ENCODE results near the gene EPG5.

EPG5 gene

DNA sequence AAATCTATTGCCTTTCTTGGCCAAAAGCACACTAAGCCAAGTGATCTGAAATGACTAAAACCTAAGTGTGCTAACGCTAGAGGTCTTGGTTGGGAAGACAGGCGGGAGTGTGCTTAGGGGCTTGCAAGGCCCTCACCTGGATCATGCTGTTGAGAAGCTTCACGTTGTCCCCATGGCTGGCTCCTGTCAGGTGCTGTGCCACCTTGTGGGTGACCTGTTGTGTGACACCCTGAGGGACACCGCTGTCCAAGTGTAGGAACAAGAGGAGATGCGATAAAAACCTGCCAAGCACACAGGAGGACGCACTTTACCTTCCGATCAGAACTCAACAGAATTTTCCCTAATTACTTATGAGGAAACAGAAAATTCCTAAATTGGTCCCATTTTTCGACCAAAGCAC lies 50.8 kb downstream of the EPG5 start:
- H4K20me1 ChIP-seq (ENCODE audit: insufficient read depth, low read length): no peaks in the 10 kb centered on the region
- H3K79me2 ChIP-seq (ENCODE audit: insufficient read depth, low read length): no peaks in the 10 kb centered on the region
- peak; percentile 62; the same call in 1 of the 3 replicates for ATAC-seq (ENCODE audit: insufficient read depth, low read depth)
- H3K9me3 ChIP-seq (ENCODE audit: insufficient read depth, low read length, severe bottlenecking): no peaks in the 10 kb centered on the region
- peaks cover 73% of the 10 kb centered on the region for H3K36me3 ChIP-seq (ENCODE audit: insufficient read depth, low read length)
- no peak overlapping the region for H3K4me3 ChIP-seq (ENCODE audit: low read depth in 1 of 2, low read length in 2 of 2)
- H3K4me2 ChIP-seq (ENCODE audit: insufficient read depth, low read length): no peak overlapping the region
- DNase-seq: no peak
- no peak overlapping the region for H2AFZ ChIP-seq (ENCODE audit: low read depth, low read length)
- H3K4me1 ChIP-seq (ENCODE audit: insufficient read depth, low read length): no peaks in the 10 kb centered on the region
- H3K9ac ChIP-seq (ENCODE audit: low read depth, low read length): no peak overlapping the region
- TF ChIP-seq, protein P1, sequence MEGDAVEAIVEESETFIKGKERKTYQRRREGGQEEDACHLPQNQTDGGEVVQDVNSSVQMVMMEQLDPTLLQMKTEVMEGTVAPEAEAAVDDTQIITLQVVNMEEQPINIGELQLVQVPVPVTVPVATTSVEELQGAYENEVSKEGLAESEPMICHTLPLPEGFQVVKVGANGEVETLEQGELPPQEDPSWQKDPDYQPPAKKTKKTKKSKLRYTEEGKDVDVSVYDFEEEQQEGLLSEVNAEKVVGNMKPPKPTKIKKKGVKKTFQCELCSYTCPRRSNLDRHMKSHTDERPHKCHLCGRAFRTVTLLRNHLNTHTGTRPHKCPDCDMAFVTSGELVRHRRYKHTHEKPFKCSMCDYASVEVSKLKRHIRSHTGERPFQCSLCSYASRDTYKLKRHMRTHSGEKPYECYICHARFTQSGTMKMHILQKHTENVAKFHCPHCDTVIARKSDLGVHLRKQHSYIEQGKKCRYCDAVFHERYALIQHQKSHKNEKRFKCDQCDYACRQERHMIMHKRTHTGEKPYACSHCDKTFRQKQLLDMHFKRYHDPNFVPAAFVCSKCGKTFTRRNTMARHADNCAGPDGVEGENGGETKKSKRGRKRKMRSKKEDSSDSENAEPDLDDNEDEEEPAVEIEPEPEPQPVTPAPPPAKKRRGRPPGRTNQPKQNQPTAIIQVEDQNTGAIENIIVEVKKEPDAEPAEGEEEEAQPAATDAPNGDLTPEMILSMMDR (IDR thresholded peaks at IDR 0.05; ENCODE audit: borderline replicate concordance, extremely low read depth, low read length, poor library complexity, severe bottlenecking): peak; percentile 39
- TF ChIP-seq EZH2 (IDR thresholded peaks at IDR 0.05; ENCODE audit: borderline replicate concordance, low read depth, low read length, severe bottlenecking): no peak
- no peak overlapping the region for H3K27ac ChIP-seq (ENCODE audit: low read length)
- H3K27me3 ChIP-seq (ENCODE audit: insufficient read depth, low read length, poor library complexity): no peaks in the 10 kb centered on the region

DNA sequence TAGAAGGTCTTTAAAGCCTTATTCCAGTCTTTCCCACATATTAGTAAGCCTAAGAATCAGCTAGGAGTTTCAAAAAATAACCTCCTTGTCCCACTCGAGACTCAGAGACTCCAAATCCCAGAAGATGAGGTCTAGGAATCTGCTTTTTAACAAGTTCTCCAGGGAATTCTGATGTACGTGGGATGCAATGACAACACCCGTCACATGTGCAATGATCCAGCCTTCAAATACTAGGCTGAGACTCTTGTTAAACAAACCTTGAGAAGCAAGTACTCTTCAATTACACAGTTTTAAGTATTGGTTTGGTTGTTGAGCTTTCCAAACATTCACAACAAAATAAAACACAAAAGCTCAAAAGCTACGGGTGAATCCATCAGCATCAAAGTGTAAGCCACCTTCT lies 53.9 kb downstream of the EPG5 start:
- Histone ChIP-seq H3K79me2 (ENCODE audit: insufficient read depth, low read length) (no peaks in the 10 kb centered on the region), H3K4me3 (ENCODE audit: low read depth in 1 of 2, low read length in 2 of 2) (no peak overlapping the region), H3K9me3 (ENCODE audit: insufficient read depth, low read length, severe bottlenecking) (no peaks in the 10 kb centered on the region), H2AFZ (ENCODE audit: low read depth, low read length) (no peak overlapping the region), H3K27me3 (ENCODE audit: insufficient read depth, low read length, poor library complexity) (no peaks in the 10 kb centered on the region), H3K4me1 (ENCODE audit: insufficient read depth, low read length) (no peaks in the 10 kb centered on the region), H3K4me2 (ENCODE audit: insufficient read depth, low read length) (no peak overlapping the region), H3K36me3 (ENCODE audit: insufficient read depth, low read length) (peaks cover 78% of the 10 kb centered on the region), H4K20me1 (ENCODE audit: insufficient read depth, low read length) (no peaks in the 10 kb centered on the region), H3K27ac (ENCODE audit: low read length) (no peak overlapping the region), H3K9ac (ENCODE audit: low read depth, low read length) (no peak overlapping the region)
- ATAC-seq (ENCODE audit: insufficient read depth, low read depth) (no peak), DNase-seq (no peak)
- no peak for TF ChIP-seq EZH2 (IDR thresholded peaks at IDR 0.05; ENCODE audit: borderline replicate concordance, low read depth, low read length, severe bottlenecking)
- TF ChIP-seq, protein P1 (IDR thresholded peaks at IDR 0.05; ENCODE audit: borderline replicate concordance, extremely low read depth, low read length, poor library complexity, severe bottlenecking): no peak

DNA sequence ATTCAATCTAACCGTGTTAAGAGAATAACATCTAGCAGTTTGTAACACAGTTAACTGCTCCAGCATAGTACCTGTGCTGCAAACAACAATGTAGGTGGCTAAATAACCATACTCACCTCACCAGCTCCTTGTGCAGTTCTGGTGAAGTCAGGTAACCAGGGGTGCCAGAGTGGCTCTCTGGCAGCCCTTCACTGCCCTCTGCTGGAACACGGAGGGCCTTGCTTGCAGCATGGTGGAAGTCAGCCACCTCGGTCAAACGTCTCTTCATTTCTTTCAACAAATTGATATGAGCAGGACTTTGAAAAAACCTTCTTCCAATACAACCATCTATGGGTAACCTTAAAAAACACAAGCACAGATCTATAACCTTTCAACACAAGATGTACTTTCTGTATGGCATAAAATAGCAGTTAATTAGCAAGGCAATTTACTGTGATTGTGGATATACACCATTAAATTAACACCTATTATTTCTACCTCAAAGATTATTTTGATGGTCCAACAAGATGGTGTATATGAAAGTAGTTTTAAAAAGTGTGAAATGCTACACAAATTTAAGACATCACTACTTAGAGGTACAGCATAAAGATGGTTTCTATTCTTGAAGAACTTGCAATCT lies 56.6 kb downstream of the EPG5 start:
- Histone ChIP-seq H3K9ac (ENCODE audit: low read depth, low read length) (no peak overlapping the region), H2AFZ (ENCODE audit: low read depth, low read length) (no peak overlapping the region), H3K79me2 (ENCODE audit: insufficient read depth, low read length) (no peaks in the 10 kb centered on the region), H3K27ac (ENCODE audit: low read length) (no peak overlapping the region), H3K4me2 (ENCODE audit: insufficient read depth, low read length) (no peak overlapping the region), H3K4me1 (ENCODE audit: insufficient read depth, low read length) (no peaks in the 10 kb centered on the region), H3K27me3 (ENCODE audit: insufficient read depth, low read length, poor library complexity) (no peaks in the 10 kb centered on the region), H3K36me3 (ENCODE audit: insufficient read depth, low read length) (peaks cover 77% of the 10 kb centered on the region), H3K4me3 (ENCODE audit: low read depth in 1 of 2, low read length in 2 of 2) (no peak overlapping the region), H3K9me3 (ENCODE audit: insufficient read depth, low read length, severe bottlenecking) (no peaks in the 10 kb centered on the region), H4K20me1 (ENCODE audit: insufficient read depth, low read length) (no peaks in the 10 kb centered on the region)
- DNase-seq (peak; percentile 59), ATAC-seq (ENCODE audit: insufficient read depth, low read depth) (peak; percentile 89)
- TF ChIP-seq, protein P1 (IDR thresholded peaks at IDR 0.05; ENCODE audit: borderline replicate concordance, extremely low read depth, low read length, poor library complexity, severe bottlenecking): peak; percentile 91
- no peak for TF ChIP-seq EZH2 (IDR thresholded peaks at IDR 0.05; ENCODE audit: borderline replicate concordance, low read depth, low read length, severe bottlenecking)

All from DND-41 (cell line).